Measurements from ENCODE around the gene GNG7. TPM values are rescaled to one million over a fixed set of nuclear protein-coding genes. Genes with fewer than 3 reads are reported as not detected.

Gene GNG7
- total RNA-seq, 6 experiments from 2014 or later: 1.3 to 3.7 (median 2.3) TPM

DNA sequence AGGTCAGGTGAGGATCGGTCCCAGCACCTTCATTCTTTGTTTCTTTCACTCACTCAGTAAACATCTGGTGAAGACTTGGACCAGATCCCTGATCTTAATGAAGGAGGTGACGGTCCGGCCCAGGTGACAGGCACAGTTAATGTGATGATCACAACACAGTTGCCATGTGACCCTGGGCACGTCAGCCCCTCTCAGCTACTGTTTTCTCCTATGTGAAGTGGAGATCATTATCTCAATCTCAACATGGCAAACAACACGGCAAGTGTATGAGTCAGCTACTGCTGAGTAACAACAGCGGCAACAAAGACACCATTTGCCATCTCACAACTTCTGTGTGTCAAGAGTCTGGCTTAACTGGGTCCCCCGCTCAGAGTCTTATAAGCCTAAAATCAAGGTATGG is 74.6 kb downstream of the GNG7 start:
- ATAC-seq (no peak), DNase-seq (no peak)
- WGBS (ENCODE audit: insufficient coverage, low coverage, low lambda C conversion rate, missing lambda C conversion rate): 0% methylated on average over 3 of the region's 7 CpGs
- H3K27me3 ChIP-seq: no peaks in the 10 kb centered on the region
- no peak for TF ChIP-seq CTCF (IDR thresholded peaks at IDR 0.05)
- H3K27ac ChIP-seq: peak overlapping the region; percentile 86 to 94 (median 88)
- intact Hi-C loops (cut with DNase I): loop anchor here in 1 of 2 donors (5.0 kb wide), 1 partner anchor 51 kb away; no protein-coding TSS in a partner anchor
- no peaks in the 10 kb centered on the region for H3K9me3 ChIP-seq
- H3K4me3 ChIP-seq: no peak overlapping the region
- peaks cover 0 to 61% (median 30%) of the 10 kb centered on the region in 4 donors for H3K4me1 ChIP-seq
- no peaks in the 10 kb centered on the region for H3K36me3 ChIP-seq

DNA sequence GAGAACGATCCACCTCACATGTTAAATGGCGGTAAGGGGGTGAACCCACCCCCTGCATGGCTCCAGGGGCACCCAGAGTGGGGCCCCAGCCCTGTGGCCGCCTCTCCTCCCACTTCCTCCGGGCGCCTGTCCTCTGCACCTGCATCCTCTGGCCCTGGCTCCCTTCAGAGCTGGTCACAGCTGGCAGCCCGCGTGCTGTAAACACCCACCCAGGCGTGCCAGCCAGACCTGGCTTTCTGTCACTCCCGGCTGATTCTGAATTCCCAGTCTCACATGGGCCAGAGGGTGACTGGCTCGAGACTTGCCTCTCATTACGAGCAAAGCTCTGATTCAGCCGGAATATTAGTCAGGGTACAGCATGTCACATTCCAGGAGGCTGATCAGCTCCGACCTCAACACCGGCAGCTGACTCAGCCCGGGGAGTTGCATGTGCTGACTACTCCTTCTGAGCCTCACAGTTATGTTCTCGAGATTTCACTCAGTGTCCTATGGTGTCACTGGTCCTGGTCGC is 75.1 kb downstream of the GNG7 start:
- peak; percentile 60 to 72 (median 67) for ATAC-seq
- Histone ChIP-seq H3K4me1 (peaks cover 0 to 57% (median 28%) of the 10 kb centered on the region in 4 donors), H3K36me3 (no peaks in the 10 kb centered on the region), H3K9me3 (no peaks in the 10 kb centered on the region), H3K4me3 (no peak overlapping the region), H3K27ac (peak overlapping the region; percentile 86 to 94 (median 88)), H3K27me3 (no peaks in the 10 kb centered on the region)
- no peak for TF ChIP-seq CTCF (IDR thresholded peaks at IDR 0.05)
- peak; percentile 91 for TF ChIP-seq POLR2A (IDR thresholded peaks at IDR 0.05)
- intact Hi-C loops (cut with DNase I): loop anchor here in 1 of 2 donors (5.0 kb wide), 1 partner anchor 50 kb away; no protein-coding TSS in a partner anchor
- DNase-seq: peak; percentile 89 to 93 (median 90)
- 28% methylated on average over 5 of the region's 17 CpGs for WGBS (ENCODE audit: insufficient coverage, low coverage, low lambda C conversion rate, missing lambda C conversion rate)

- peak; percentile 55 to 76 (median 72) for DNase-seq
- Histone ChIP-seq H3K4me1 (peaks cover 0 to 54% (median 25%) of the 10 kb centered on the region in 4 donors), H3K27ac (peak overlapping the region; percentile 28 to 63 (median 44)), H3K4me3 (no peak overlapping the region), H3K9me3 (no peaks in the 10 kb centered on the region), H3K36me3 (no peaks in the 10 kb centered on the region), H3K27me3 (no peaks in the 10 kb centered on the region)
- 43% methylated on average over 8 of the region's 9 CpGs for WGBS (ENCODE audit: insufficient coverage, low coverage, low lambda C conversion rate, missing lambda C conversion rate)
- TF ChIP-seq POLR2A (IDR thresholded peaks at IDR 0.05) (peak; percentile 48), CTCF (IDR thresholded peaks at IDR 0.05) (no peak)
- ATAC-seq: peak; percentile 9 to 34 (median 21)
- intact Hi-C loops (cut with DNase I): loop anchor here in 1 of 2 donors (5.0 kb wide), 1 partner anchor 48 kb away; no protein-coding TSS in a partner anchor
Observed at GRCh38 chr19:2625434-2625833, 77.1 kb downstream of the GNG7 start.

DNA sequence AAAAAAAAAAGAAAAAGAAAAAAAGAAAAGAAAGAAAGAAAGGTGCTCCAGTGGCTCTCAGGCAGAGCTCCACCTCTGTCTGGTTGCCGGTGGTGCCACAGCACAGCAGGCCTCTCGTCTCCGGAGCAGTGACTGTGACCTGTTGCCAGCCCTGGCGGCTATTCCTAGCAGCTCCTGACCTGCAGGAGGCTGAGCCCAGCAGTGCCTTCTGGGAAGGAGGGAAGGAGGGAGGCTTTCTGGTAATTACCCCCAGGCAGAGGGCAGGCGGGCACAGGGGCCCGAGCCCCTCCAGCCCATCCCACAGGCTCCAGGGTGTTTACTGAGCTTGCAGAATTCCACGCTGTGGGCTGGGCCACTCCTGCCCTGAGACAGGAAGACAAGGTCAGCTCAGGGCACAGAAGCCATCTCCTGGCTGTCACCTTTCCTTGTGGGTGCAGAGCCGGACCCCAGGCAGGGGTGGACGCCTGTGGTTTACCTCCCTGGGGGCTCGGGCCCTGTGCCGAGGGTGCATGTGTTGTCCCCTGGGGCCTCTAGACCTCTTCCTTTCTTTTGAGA is 77.9 kb downstream of the GNG7 start:
- no peaks in the 10 kb centered on the region for H3K9me3 ChIP-seq
- no peaks in the 10 kb centered on the region for H3K27me3 ChIP-seq
- 38% methylated on average over 4 of the region's 11 CpGs for WGBS (ENCODE audit: insufficient coverage, low coverage, low lambda C conversion rate, missing lambda C conversion rate)
- intact Hi-C loops (cut with DNase I): loop anchor here in 1 of 2 donors (5.0 kb wide), 1 partner anchor 47 kb away; no protein-coding TSS in a partner anchor
- no peak overlapping the region for H3K4me3 ChIP-seq
- peak overlapping the region; percentile 28 to 63 (median 44) for H3K27ac ChIP-seq
- no peaks in the 10 kb centered on the region for H3K36me3 ChIP-seq
- DNase-seq (peak; percentile 76 to 88 (median 84)), ATAC-seq (peak; percentile 53 to 72 (median 69))
- TF ChIP-seq CTCF (IDR thresholded peaks at IDR 0.05) (peak; percentile 5 to 36 (median 22)), POLR2A (IDR thresholded peaks at IDR 0.05) (peak; percentile 53)
- H3K4me1 ChIP-seq: peaks cover 0 to 47% (median 22%) of the 10 kb centered on the region in 4 donors

Data from right lobe of liver (tissue), 6 donors.